Measurements from ENCODE around the gene HEXB.
"Not testable (repeated sequence)": the region's sequence is repeated elsewhere in the genome, so short reads cannot be mapped to it uniquely, and the experiment has no call there.

Gene HEXB

DNA sequence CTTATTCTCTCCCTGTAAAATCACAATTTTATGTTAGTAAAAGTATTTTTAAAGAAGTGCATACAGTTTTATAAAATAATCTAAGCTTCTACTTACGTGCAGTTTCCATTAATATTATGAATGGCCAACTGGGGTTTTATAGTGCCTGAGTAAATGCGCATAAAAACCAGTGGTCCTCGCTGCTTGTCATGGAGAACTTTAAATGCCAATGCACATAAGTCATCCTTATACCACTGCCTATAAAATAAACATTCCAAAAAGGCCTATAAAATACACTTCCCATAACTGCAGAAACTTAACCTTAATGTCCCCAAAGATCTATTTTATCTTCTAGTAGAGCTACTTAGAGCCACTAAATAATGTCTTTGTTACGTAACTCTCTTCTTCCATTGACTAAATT is 53.4 kb downstream of the HEXB start:
- no peak for DNase-seq (ENCODE audit: low read depth in 2 of 2)

DNA sequence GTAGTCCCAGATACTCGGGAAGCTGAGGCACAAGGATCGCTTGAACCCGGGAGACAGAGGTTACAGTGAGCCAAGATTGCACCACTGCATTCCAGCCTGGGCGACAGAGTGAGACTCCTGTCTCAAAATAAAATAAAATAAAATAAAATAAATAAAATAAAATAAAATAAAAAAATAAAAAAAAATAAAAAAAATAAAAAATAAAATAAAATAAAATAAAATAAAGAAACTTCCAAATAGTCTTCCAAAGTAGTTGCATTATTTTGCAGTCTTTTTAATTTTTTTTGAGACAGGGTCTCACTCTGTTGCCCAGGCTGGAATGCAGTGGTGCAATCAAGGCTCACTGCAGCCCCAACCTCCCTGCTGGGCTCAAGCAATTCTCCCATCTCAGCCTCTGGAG is 63.7 kb downstream of the HEXB start:
- not testable (repeated sequence) for DNase-seq (ENCODE audit: low read depth in 2 of 2)

DNA sequence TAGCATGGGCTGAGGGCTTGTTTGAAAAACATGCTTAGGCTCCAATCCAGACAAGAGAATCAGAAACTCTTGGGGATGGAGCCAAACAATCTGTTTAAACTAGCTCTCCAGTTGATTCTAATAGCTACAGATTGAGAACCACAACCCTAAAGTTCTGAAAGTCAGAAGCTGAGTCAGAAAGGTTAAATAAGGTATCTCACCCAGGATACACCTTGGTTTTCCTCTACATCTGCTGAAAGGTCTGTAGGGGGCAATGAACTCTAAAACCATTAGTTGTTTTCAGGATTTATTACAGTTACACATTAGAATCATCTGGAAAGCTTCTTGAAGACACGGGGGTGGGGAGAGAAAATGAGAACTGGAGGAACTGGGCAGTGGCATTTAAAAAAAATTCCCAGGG is 76.2 kb downstream of the HEXB start:
- DNase-seq (ENCODE audit: low read depth in 2 of 2): no peak

DNA sequence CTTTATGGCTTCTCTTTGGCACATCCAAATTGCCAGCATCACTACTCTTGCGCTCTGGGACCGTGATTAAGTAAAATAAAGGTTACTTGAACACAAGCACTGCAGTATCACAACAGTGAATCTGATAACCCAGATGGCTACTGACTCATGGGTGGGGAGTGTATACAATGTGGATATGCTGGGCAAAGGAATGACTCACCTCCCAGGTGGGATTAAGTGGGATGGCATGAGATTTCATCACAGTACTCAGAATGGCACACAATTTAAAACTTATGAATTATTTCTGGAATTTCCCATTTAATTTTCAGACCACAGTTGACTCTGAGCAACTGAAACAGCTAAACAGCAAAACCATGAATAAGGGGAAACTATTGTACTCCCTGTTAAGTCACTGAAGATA is 77.6 kb downstream of the HEXB start:
- peak; percentile 16 to 20 for DNase-seq (ENCODE audit: low read depth in 2 of 2)

DNA sequence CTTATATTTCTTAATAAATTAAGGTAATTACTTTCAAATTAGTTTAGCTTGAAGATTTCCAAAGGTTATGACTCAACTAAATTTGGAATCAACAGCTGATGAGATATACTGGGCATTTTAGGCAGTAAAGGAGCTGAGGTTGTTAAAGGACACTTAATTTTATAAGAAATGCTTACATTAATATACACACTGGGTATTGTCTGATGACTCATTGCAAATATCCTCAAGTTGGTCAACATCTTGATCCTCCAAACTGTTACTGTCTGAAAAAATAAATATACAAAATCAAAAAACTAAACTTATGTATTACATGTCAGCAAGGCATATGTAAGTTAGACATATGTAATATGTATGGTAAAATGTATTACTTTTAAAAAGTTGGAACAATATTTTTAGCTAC is 78.5 kb downstream of the HEXB start:
- DNase-seq (ENCODE audit: low read depth in 2 of 2): no peak

DNA sequence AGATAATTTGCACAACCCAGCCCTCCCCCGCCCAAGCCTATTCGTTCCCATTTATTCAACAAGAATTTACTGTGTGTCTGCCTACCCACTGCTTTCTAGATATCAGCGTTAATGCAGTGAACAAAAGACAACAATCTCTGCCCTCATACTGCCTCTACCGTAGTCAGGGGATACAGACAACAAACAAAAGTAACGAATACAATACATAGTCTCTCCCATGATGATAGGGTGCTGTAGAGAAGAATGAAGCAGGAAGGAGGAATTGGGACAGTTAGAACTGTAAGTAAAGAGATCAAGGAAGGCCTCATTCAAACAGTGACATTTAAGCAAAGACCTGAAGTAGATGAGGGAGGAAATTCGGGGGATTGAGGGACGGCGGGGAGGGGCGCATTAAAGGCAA is 80.2 kb downstream of the HEXB start:
- DNase-seq (ENCODE audit: low read depth in 2 of 2): no peak

DNA sequence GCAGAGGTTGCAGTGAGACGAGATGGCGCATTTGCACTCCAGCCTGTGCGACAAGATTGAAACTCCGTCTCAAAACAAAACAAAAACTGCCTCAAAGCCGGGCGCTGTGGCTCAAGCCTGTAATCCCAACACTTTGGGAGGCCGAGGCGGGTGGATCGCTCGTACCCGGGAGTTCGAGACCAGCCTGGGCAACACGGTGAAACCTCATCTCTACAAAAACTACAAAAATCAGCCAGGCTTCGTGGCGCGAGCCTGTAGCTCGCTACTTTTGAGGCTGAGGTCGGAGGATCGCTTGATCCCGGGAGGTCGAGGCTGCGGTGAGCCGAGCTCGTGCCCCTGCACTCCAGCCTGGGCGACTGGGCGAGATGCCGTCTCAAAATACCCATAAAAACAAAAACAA is 80.9 kb downstream of the HEXB start:
- no peak for DNase-seq (ENCODE audit: low read depth in 2 of 2)

DNA sequence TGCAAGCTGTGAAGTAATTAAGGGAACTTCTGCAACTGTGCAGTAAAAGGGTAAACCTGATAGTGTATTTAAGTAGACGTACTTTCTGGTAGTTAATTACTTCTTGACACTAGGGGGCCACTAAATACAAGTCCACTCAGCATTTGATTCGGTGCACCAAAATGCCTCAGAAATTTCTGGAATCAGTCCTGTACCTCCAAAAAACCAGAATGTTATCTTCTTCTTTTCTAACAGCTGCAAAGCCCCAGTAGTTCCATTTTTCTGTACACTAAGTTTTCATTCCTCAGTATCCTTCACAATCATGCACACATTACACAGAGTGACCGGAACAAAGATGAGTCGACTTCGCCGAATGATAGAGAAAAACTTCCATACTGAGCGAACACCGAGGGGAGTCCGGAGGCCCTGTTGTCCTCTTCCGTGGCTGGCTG is 81.4 kb downstream of the HEXB start:
- DNase-seq (ENCODE audit: low read depth in 2 of 2): peak in 1 of 2 experiments; percentile 8

DNA sequence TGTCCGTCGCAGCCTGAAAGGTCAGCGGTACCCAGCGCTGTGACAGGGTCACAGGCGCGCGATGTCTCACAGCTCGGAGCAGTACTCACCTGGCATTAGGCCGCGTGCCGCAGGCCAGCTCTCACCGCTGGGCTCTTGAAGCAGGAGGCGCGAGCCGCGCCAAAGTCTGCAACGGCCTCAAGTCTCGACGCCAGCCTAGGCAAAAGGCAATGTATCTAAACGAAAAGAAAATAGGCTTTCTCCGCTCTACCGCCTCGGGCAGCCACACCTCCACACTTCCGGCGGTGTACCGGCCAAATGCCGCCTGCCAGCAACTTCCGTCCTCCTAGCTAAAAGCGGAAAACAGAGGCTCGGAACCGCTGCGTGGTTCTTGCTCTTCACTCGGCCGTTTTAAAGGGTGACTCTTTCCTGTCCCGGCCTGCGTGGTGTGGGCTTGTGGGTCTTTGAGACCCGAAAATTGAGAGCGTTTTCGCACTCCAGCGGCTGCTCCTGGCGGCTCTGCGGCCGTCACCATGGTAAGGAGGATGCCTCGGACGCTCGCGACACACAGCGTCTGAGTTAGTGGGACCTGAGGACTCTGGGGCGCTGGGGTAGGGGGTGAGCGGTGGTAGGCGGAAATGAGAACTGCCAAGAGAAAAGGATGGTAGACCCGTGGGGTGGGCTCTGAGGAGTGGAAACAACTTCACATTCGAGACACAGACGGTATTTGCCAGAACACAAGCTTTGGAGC is 82.0 kb downstream of the HEXB start, which contains the start of the genes GFM2 and NSA2:
Gene GFM2, minus strand, starts transcription at position 269 of the 730 bp plus-strand sequence. CDS start 3,375 bp downstream, outside the sequence.
Gene NSA2, plus strand, starts transcription at position 401 of the 730 bp plus-strand sequence. Its CDS starts 112 bp downstream, at position 513.
- peak; percentile 85 to 87 for DNase-seq (ENCODE audit: low read depth in 2 of 2)

DNA sequence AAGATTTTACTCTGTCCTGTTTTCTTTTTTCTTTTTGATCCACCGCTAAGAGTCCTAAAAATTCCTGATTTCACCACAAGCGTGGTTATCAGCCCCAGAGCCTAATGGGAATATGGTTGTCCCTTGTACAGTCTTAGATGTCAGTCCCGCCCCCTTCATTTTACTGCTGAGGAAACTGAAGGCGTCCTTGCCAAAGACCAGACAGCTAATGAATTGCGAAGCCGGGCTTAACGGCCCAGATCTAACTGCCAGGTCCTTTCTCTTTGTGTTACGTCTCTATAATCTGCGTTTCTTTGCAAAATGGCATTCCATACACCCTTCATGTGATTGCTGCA is 82.5 kb downstream of the HEXB start:
- DNase-seq (ENCODE audit: low read depth in 2 of 2): peak in 1 of 2 experiments; percentile 13
